SK-N-SH (cell line): ENCODE measurements around the gene EZH1. TPM values are rescaled to one million over a fixed set of nuclear protein-coding genes. Genes with fewer than 3 reads are reported as not detected.
"Not testable (repeated sequence)": the region's sequence is repeated elsewhere in the genome, so short reads cannot be mapped to it uniquely, and the experiment has no call there.

Experiments used
- CTCF ChIA-PET: fragments of 300-600, 350-600 bp; formaldehyde crosslinking; extraction: SDS; loops from one replicate; lab custom pipeline; 2021; lab: Yijun Ruan, JAX
- POLR2A ChIA-PET: fragments of 350-600 bp; sonication (Branson Sonifier 250); formaldehyde crosslinking; extraction: SDS; loops from one replicate; lab custom pipeline; 2020; ENCODE audit warnings: antibody characterized with exemption, inconsistent platforms; lab: Yijun Ruan, JAX
- DNase-seq: peaks from one replicate; pipeline ENCODE4 v3.0.0; 2012
- H2AFZ ChIP-seq: fragments of 200-600 bp; sonication (generic); 2 replicates; pipeline ENCODE4 v1.8.1; 2016; ENCODE audit warnings: antibody characterized with exemption, mild to moderate bottlenecking, low read depth
- H3F3A ChIP-seq: fragments of 200-600 bp; sonication (generic); replicated peaks from 2 replicates; pipeline ENCODE3; 2016; ENCODE audit warnings: antibody characterized with exemption, mild to moderate bottlenecking; ENCODE audit not compliant: insufficient read depth
- H3K27ac ChIP-seq, 2 experiments: fragments of 200-500 bp in 1 of 2; fragments of 200-600 bp in 1 of 2; sonication (Bioruptor generic) in 1 of 2; sonication (generic), shearing (Covaris generic) in 1 of 2; 2 replicates each; pipeline versions ENCODE4 v1.5.1 to v1.6.1; 2014 to 2016; ENCODE audit warnings: low read depth in 2 of 2, inconsistent platforms in 1 of 2, low read length in 1 of 2, mild to moderate bottlenecking in 1 of 2, mixed read lengths in 1 of 2
- H3K27me3 ChIP-seq: fragments of 200-600 bp; sonication (generic), shearing (Covaris generic); 2 replicates; pipeline ENCODE4 v1.6.1; 2016; ENCODE audit warnings: mixed run types; ENCODE audit not compliant: insufficient read depth
- H3K36me3 ChIP-seq, 2 experiments: fragments of 200-500 bp in 1 of 2; fragments of 200-600 bp in 1 of 2; sonication (Bioruptor generic) in 1 of 2; sonication (generic) in 1 of 2; replicated peaks in 1 of 2; 2 replicates each; pipeline versions ENCODE3 to v1.5.1; 2014 to 2016; ENCODE audit warnings: low read length in 1 of 2, mild to moderate bottlenecking in 1 of 2; ENCODE audit not compliant: insufficient read depth in 2 of 2, control insufficient read depth in 1 of 2
- H3K4me1 ChIP-seq, 2 experiments: fragments of 200-500 bp in 1 of 2; fragments of 200-600 bp in 1 of 2; sonication (Bioruptor generic) in 1 of 2; sonication (generic), shearing (Covaris generic) in 1 of 2; 2 replicates each; pipeline versions ENCODE4 v1.5.1 to v1.6.1; 2014 to 2016; ENCODE audit warnings: low read depth in 1 of 2, low read length in 1 of 2, mixed run types in 1 of 2; ENCODE audit not compliant: insufficient read depth in 2 of 2, control insufficient read depth in 1 of 2
- H3K4me2 ChIP-seq: fragments of 200-600 bp; sonication (generic), shearing (Covaris generic); 2 replicates; pipeline ENCODE4 v1.6.1; 2017; ENCODE audit warnings: mixed run types
- H3K4me3 ChIP-seq, 2 experiments: fragments of 200-500 bp in 1 of 2; fragments of 200-600 bp in 1 of 2; sonication (Bioruptor generic) in 1 of 2; sonication (generic), shearing (Covaris generic) in 1 of 2; 2 replicates each; pipeline versions ENCODE4 v1.5.1 to v1.8.1; 2014 to 2016; ENCODE audit warnings: low read depth in 2 of 2, inconsistent platforms in 1 of 2, low read length in 1 of 2, mild to moderate bottlenecking in 1 of 2, mixed read lengths in 1 of 2, moderate library complexity in 1 of 2
- H3K79me2 ChIP-seq: fragments of 200-600 bp; sonication (generic); 2 replicates; pipeline ENCODE4 v1.8.1; 2017; ENCODE audit warnings: mild to moderate bottlenecking; ENCODE audit not compliant: insufficient read depth
- H3K9ac ChIP-seq: fragments of 200-600 bp; sonication (generic); 2 replicates; pipeline ENCODE4 v1.6.1; 2017; ENCODE audit warnings: mixed run types
- H3K9me2 ChIP-seq: fragments of 200-600 bp; sonication (generic); 2 replicates; pipeline ENCODE4 v1.6.1; 2017; ENCODE audit warnings: mixed run types
- H3K9me3 ChIP-seq: fragments of 200-600 bp; sonication (generic); 2 replicates; pipeline ENCODE4 v1.6.1; 2017; ENCODE audit warnings: mixed run types, mild to moderate bottlenecking, moderate library complexity
- H4K20me1 ChIP-seq: fragments of 200-600 bp; sonication (generic); 2 replicates; pipeline ENCODE4 v1.6.1; 2017; ENCODE audit warnings: mild to moderate bottlenecking, mixed run types; ENCODE audit not compliant: insufficient read depth
- EP300 ChIP-seq, 2 experiments: IDR thresholded peaks; 2 replicates each; pipeline versions ENCODE4 v1.4.0 to v1.6.1; 2012; ENCODE audit warnings: borderline replicate concordance in 1 of 2, low read depth in 1 of 2, low read length in 1 of 2
- FOSL2 ChIP-seq: IDR thresholded peaks from 2 replicates; pipeline ENCODE4 v1.4.0; 2012; ENCODE audit warnings: low read depth, mild to moderate bottlenecking, moderate library complexity, borderline replicate concordance
- JUND ChIP-seq: IDR thresholded peaks from 2 replicates; pipeline ENCODE4 v1.4.0; 2012
- MEF2A ChIP-seq: IDR thresholded peaks from 2 replicates; pipeline ENCODE4 v1.4.0; 2012; ENCODE audit warnings: low read depth, borderline replicate concordance
- NFIC ChIP-seq: IDR thresholded peaks from 2 replicates; pipeline ENCODE4 v1.4.0; 2012; ENCODE audit warnings: borderline replicate concordance
- POLR2AphosphoS5 ChIP-seq: IDR thresholded peaks from 2 replicates; pipeline ENCODE4 v1.6.1; 2012; ENCODE audit warnings: low read depth, low read length
- RAD21 ChIP-seq: IDR thresholded peaks from 2 replicates; pipeline ENCODE4 v1.6.1; 2012; ENCODE audit warnings: mild to moderate bottlenecking, low read length
- SIN3A ChIP-seq: IDR thresholded peaks from 2 replicates; pipeline ENCODE4 v1.6.1; 2012; ENCODE audit warnings: low read depth, mild to moderate bottlenecking, low read length, moderate library complexity, borderline replicate concordance
- TCF12 ChIP-seq: IDR thresholded peaks from 2 replicates; pipeline ENCODE4 v1.4.0; 2012
- WGBS: methylation state at CpG from one replicate; pipeline ENCODE4 v1.1.6; 2017; ENCODE audit warnings: low lambda C conversion rate; 5-methylcytosine and 5-hydroxymethylcytosine counted together
- polyA plus RNA-seq, 3 experiments: library from polyadenylated mRNA; depleted of rRNA; stranded (reverse); fragments of >200 nt; gene quantifications; 2 replicates each; pipeline ENCODE4 v1.2.3, GENCODE V29; 2012
- TF ChIP-seq, protein P1 (sequence below): IDR thresholded peaks from 2 replicates; pipeline ENCODE4 v1.4.0; 2012; ENCODE audit warnings: low read depth, borderline replicate concordance
- TF ChIP-seq, protein P2 (sequence below): fragments of 200-600 bp; sonication (generic); IDR thresholded peaks from 2 replicates; pipeline ENCODE4 v1.6.1; 2017; ENCODE audit warnings: antibody characterized with exemption, mild to moderate bottlenecking, moderate library complexity
- TF ChIP-seq, protein P3 (sequence below): IDR thresholded peaks from 2 replicates; pipeline ENCODE4; 2012
- TF ChIP-seq, protein P4 (sequence below): fragments of 150-350 bp; IDR thresholded peaks from 2 replicates; pipeline ENCODE4 v1.6.1; 2017; ENCODE audit warnings: antibody characterized with exemption, low read length, low read depth, borderline replicate concordance
- TF ChIP-seq, protein P5 (sequence below): IDR thresholded peaks from 2 replicates; pipeline ENCODE4 v1.4.0; 2012; ENCODE audit warnings: low read depth

Gene EZH1
- polyA plus RNA-seq, 1 of the 3 experiments (the other 2 are of a cell fraction) = 28.6 TPM

DNA sequence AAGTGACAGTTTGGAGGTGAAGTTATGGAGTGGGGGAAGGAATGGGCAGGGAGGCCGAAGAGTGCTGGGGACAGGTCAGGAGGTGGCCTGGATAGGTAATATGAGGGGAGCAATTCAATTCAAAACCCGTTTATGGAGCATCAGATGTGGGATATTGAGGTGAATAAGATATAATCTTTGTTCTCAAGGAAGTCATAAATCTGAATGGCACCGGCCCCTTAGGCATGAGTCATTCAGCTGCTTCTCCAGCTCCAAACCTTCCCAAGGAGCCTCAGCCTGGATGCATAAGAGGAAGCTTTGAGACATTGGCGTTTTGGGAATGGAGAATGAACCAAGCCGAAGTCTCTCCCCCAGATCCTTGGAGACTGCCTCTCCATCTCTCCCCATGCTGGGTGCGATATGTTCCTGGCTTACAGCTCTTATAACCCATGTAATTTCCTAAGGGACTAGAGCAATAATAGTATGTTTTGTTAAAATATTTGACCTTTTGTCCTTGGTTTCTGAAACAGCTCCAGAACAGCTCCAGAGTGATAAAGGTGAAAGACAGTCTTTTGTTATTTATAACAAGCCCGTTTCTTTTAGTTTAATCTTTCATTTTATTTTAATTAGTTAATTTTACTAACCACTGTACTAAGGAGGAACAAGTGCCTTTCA is 84.0 kb downstream of the EZH1 start:
- H4K20me1 ChIP-seq = no peaks in the 10 kb centered on the region
- 28% methylated on average over 7 of the region's 7 CpGs for WGBS
- H3K4me2 ChIP-seq = peak overlapping the region; percentile 85
- TF ChIP-seq EP300 (IDR thresholded peaks at IDR 0.05; ENCODE audit: borderline replicate concordance in 1 of 2, low read depth in 1 of 2, low read length in 1 of 2) (peak in 1 of 2 experiments; percentile 64; a peak in 1 of 4 replicates), SIN3A (peak; percentile 72; the same call in 1 of the 2 replicates), TCF12 (peak; percentile 66; the same call in 1 of the 2 replicates), RAD21 (no peak), FOSL2 (peak; percentile 87), MEF2A (no peak), POLR2AphosphoS5 (0 out of 2 replicates have a peak, but pooled peaks have one; percentile 31), NFIC (peak; percentile 47; the same call in 1 of the 2 replicates), JUND (peak; percentile 86)
- TF ChIP-seq, protein P1, sequence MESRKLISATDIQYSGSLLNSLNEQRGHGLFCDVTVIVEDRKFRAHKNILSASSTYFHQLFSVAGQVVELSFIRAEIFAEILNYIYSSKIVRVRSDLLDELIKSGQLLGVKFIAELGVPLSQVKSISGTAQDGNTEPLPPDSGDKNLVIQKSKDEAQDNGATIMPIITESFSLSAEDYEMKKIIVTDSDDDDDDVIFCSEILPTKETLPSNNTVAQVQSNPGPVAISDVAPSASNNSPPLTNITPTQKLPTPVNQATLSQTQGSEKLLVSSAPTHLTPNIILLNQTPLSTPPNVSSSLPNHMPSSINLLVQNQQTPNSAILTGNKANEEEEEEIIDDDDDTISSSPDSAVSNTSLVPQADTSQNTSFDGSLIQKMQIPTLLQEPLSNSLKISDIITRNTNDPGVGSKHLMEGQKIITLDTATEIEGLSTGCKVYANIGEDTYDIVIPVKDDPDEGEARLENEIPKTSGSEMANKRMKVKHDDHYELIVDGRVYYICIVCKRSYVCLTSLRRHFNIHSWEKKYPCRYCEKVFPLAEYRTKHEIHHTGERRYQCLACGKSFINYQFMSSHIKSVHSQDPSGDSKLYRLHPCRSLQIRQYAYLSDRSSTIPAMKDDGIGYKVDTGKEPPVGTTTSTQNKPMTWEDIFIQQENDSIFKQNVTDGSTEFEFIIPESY = no peak
- TF ChIP-seq, protein P2, sequence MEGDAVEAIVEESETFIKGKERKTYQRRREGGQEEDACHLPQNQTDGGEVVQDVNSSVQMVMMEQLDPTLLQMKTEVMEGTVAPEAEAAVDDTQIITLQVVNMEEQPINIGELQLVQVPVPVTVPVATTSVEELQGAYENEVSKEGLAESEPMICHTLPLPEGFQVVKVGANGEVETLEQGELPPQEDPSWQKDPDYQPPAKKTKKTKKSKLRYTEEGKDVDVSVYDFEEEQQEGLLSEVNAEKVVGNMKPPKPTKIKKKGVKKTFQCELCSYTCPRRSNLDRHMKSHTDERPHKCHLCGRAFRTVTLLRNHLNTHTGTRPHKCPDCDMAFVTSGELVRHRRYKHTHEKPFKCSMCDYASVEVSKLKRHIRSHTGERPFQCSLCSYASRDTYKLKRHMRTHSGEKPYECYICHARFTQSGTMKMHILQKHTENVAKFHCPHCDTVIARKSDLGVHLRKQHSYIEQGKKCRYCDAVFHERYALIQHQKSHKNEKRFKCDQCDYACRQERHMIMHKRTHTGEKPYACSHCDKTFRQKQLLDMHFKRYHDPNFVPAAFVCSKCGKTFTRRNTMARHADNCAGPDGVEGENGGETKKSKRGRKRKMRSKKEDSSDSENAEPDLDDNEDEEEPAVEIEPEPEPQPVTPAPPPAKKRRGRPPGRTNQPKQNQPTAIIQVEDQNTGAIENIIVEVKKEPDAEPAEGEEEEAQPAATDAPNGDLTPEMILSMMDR = no peak
- TF ChIP-seq, protein P3, sequence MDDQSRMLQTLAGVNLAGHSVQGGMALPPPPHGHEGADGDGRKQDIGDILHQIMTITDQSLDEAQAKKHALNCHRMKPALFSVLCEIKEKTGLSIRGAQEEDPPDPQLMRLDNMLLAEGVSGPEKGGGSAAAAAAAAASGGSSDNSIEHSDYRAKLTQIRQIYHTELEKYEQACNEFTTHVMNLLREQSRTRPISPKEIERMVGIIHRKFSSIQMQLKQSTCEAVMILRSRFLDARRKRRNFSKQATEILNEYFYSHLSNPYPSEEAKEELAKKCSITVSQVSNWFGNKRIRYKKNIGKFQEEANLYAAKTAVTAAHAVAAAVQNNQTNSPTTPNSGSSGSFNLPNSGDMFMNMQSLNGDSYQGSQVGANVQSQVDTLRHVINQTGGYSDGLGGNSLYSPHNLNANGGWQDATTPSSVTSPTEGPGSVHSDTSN = peak; percentile 95
- TF ChIP-seq, protein P4, sequence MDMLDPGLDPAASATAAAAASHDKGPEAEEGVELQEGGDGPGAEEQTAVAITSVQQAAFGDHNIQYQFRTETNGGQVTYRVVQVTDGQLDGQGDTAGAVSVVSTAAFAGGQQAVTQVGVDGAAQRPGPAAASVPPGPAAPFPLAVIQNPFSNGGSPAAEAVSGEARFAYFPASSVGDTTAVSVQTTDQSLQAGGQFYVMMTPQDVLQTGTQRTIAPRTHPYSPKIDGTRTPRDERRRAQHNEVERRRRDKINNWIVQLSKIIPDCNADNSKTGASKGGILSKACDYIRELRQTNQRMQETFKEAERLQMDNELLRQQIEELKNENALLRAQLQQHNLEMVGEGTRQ = no peak
- TF ChIP-seq, protein P5, sequence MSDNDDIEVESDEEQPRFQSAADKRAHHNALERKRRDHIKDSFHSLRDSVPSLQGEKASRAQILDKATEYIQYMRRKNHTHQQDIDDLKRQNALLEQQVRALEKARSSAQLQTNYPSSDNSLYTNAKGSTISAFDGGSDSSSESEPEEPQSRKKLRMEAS = 0 out of 2 replicates have a peak, but pooled peaks have one; percentile 23
- TF ChIP-seq, all 33 proteins: peak for 9
- H3K9ac ChIP-seq = peak overlapping the region; percentile 41; the same call in 1 of the 2 replicates
- no peak overlapping the region for H2AFZ ChIP-seq
- H3K9me2 ChIP-seq = no peaks in the 10 kb centered on the region
- H3K27ac ChIP-seq = peak overlapping the region; percentile 62 to 87
- ChIA-PET CTCF (interaction anchor here (1.6 to 11.0 kb wide), 3 partner anchors 16 to 82 kb away, joined by 7 to 121 read pairs (median 36); partner anchors contain the start of genes PLEKHH3 and PSMC3IP), POLR2A (interaction anchor here (1.1 kb wide), 1 partner anchor 11 kb away, joined by 4 read pairs; no protein-coding TSS in a partner anchor)
- peaks cover 15 to 32% of the 10 kb centered on the region in 2 experiments for H3K36me3 ChIP-seq
- peak overlapping the region in 1 of 2 experiments; percentile 72; a peak in 3 of 4 replicates for H3K4me3 ChIP-seq
- peaks cover 8 to 12% of the 10 kb centered on the region in 2 experiments; a peak in 2 of 4 replicates for H3K4me1 ChIP-seq
- peaks cover 30% of the 10 kb centered on the region for H3K79me2 ChIP-seq
- no peaks in the 10 kb centered on the region for H3K9me3 ChIP-seq
- peaks cover 13% of the 10 kb centered on the region for H3F3A ChIP-seq
- no peak for DNase-seq
- H3K27me3 ChIP-seq = no peaks in the 10 kb centered on the region

DNA sequence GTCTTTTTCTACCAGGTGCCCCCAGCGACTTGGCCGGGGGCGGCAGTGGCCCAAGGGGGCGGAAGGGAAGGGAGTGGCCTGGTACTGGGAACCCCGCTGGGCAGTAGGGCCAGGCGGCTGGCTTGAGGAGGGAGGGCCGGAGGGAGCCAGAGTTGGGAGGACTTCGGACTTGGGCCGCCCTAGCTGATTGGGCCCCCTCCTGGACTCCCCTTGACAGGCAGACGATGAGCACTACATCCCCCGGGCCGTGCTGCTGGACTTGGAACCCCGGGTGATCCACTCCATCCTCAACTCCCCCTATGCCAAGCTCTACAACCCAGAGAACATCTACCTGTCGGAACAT is 84.9 kb downstream of the EZH1 start:
- not testable (repeated sequence) for H3K9me3 ChIP-seq, H3K27me3 ChIP-seq, H2AFZ ChIP-seq, H3K9me2 ChIP-seq, H4K20me1 ChIP-seq, DNase-seq
- peaks cover 8 to 12% of the 10 kb centered on the region in 2 experiments; a peak in 2 of 4 replicates for H3K4me1 ChIP-seq
- peak overlapping the region in 1 of 2 experiments; percentile 87; a peak in 3 of 4 replicates for H3K27ac ChIP-seq
- ChIA-PET POLR2A (interaction anchor here (0.6 to 1.9 kb wide), 4 partner anchors 8 to 1427 kb away, joined by 3 to 8 read pairs (median 6); partner anchors contain the start of genes PLEKHH3 and PSMC3IP), CTCF (interaction anchor here (6.0 to 11.0 kb wide), 2 partner anchors 17 to 81 kb away, joined by 36 to 121 read pairs; partner anchors contain the start of genes PLEKHH3 and PSMC3IP)
- H3F3A ChIP-seq = peaks cover 13% of the 10 kb centered on the region
- peak overlapping the region; percentile 79; the same call in 1 of the 2 replicates for H3K9ac ChIP-seq
- 100% methylated on average over 1 of the region's 14 CpGs for WGBS
- peaks cover 10 to 32% of the 10 kb centered on the region in 2 experiments for H3K36me3 ChIP-seq
- peak overlapping the region; percentile 60 to 72 for H3K4me3 ChIP-seq
- H3K79me2 ChIP-seq = peaks cover 27% of the 10 kb centered on the region
- H3K4me2 ChIP-seq = peak overlapping the region; percentile 85
